HepG2 (cell line): ENCODE measurements around the gene MYOF. TPM values are rescaled to one million over a fixed set of nuclear protein-coding genes. Genes with fewer than 3 reads are reported as not detected.

Experiments used
- ATAC-seq: fragments of 200-7000 bp; cut with Tn5 transposase; 3 replicates; pipeline ENCODE4 v1.9.1; 2020; ENCODE audit warnings: mild to moderate bottlenecking, moderate library complexity
- BruUV-seq: library from RNA; stranded (reverse); fragments of 400-500 nt; replicated peaks from 2 replicates; lab custom pipeline; 2021; lab: Mats Ljungman, UMichigan
- CTCF ChIA-PET: fragments of 300-600 bp; formaldehyde crosslinking; extraction: SDS; loops from one replicate; lab custom pipeline; 2021; ENCODE audit warnings: low total read pairs, inconsistent platforms, low intra/inter-chr PET ratio; lab: Yijun Ruan, JAX
- POLR2A ChIA-PET: fragments of 350-600 bp; sonication (Branson Sonifier 250); formaldehyde crosslinking; loops from one replicate; lab custom pipeline; 2020; ENCODE audit warnings: antibody characterized with exemption, inconsistent platforms; lab: Yijun Ruan, JAX
- DNase-seq: peaks from one replicate; pipeline ENCODE4 v3.0.0-alpha.2; 2015; ENCODE audit warnings: low spot score
- FAIRE-seq: peaks from 3 replicates; lab custom pipeline; 2011; peaks lifted over from hg19 to GRCh38; lab: Jason Lieb, UNC
- H2AFZ ChIP-seq: one replicate; pipeline ENCODE4 v1.6.1; 2011; ENCODE audit warnings: low read length, inconsistent platforms
- H3K27ac ChIP-seq: fragments of 300-600 bp; 3 replicates; pipeline ENCODE4 v1.8.0; 2011; ENCODE audit warnings: mixed run types, mild to moderate bottlenecking, mixed read lengths, low read length, inconsistent platforms; ENCODE audit not compliant: insufficient read depth; ENCODE audit errors: extremely low read length
- H3K27me3 ChIP-seq, 2 experiments: fragments of 200-600 bp in 1 of 2; 2 replicates in 1 of 2; 3 replicates in 1 of 2; pipeline versions ENCODE4 v1.6.0 to v1.8.0; 2011; ENCODE audit warnings: low read length in 2 of 2, mild to moderate bottlenecking in 2 of 2, moderate library complexity in 2 of 2, inconsistent platforms in 1 of 2; ENCODE audit not compliant: insufficient read depth in 2 of 2, control insufficient read depth in 1 of 2
- H3K36me3 ChIP-seq, 2 experiments: fragments of 200-600 bp in 1 of 2; replicated peaks in 1 of 2; 2 replicates in 1 of 2; 3 replicates in 1 of 2; pipeline versions ENCODE4 v1.5.1 to v1.8.0; 2011; ENCODE audit warnings: low read length in 2 of 2, inconsistent platforms in 1 of 2; ENCODE audit not compliant: insufficient read depth in 2 of 2, control insufficient read depth in 1 of 2
- H3K4me1 ChIP-seq: 2 replicates; pipeline ENCODE4 v1.5.1; 2012; ENCODE audit warnings: low read length, inconsistent platforms; ENCODE audit not compliant: insufficient read depth
- H3K4me2 ChIP-seq: 2 replicates; pipeline ENCODE4 v1.6.0; 2011; ENCODE audit warnings: low read depth, low read length, inconsistent platforms
- H3K4me3 ChIP-seq, 3 experiments: fragments of 200-600 bp in 1 of 3; sonication (generic), shearing (Covaris generic) in 1 of 3; replicated peaks in 1 of 3; 2 replicates each; pipeline ENCODE4 v1.5.1; 2011 to 2016; ENCODE audit warnings: low read length in 3 of 3, inconsistent platforms in 2 of 3, low read depth in 2 of 3, mild to moderate bottlenecking in 2 of 3, control low read depth in 1 of 3, mixed read lengths in 1 of 3; ENCODE audit not compliant: insufficient read depth in 1 of 3
- H3K79me2 ChIP-seq: one replicate; pipeline ENCODE4 v1.6.1; 2011; ENCODE audit warnings: low read length, inconsistent platforms; ENCODE audit not compliant: insufficient read depth
- H3K9ac ChIP-seq: 2 replicates; pipeline ENCODE4 v1.6.0; 2011; ENCODE audit warnings: mild to moderate bottlenecking, low read depth, low read length, inconsistent platforms; ENCODE audit not compliant: insufficient read depth
- H3K9me3 ChIP-seq: 2 replicates; pipeline ENCODE4 v1.5.1; 2012; ENCODE audit warnings: mild to moderate bottlenecking, low read length
- H4K20me1 ChIP-seq: 2 replicates; pipeline ENCODE4 v1.6.0; 2011; ENCODE audit warnings: inconsistent platforms, mild to moderate bottlenecking, low read length, moderate library complexity; ENCODE audit not compliant: insufficient read depth
- ATF1 ChIP-seq: IDR thresholded peaks from 2 replicates; pipeline ENCODE4 v1.6.1; 2016; ENCODE audit warnings: mild to moderate bottlenecking, control low read depth
- CEBPB ChIP-seq: IDR thresholded peaks from 2 replicates; pipeline ENCODE4 v1.6.1; 2011; ENCODE audit warnings: low read depth, low read length, improper control_type of control experiment, borderline replicate concordance
- DPF2 ChIP-seq: sonication (generic); formaldehyde crosslinking; IDR thresholded peaks from 2 replicates; pipeline ENCODE4 v1.4.0; 2020; ENCODE audit warnings: mild to moderate bottlenecking, low read depth, missing genetic modification reagents, borderline replicate concordance
- KLF13 ChIP-seq: sonication (generic); formaldehyde crosslinking; IDR thresholded peaks from 2 replicates; pipeline ENCODE4 v1.4.0; 2020; ENCODE audit warnings: mild to moderate bottlenecking, missing genetic modification reagents
- NONO ChIP-seq, 2 experiments: fragments of 450-650 bp in 1 of 2; sonication (generic) in 1 of 2; formaldehyde crosslinking in 1 of 2; IDR thresholded peaks in 1 of 2; conservative IDR thresholded peaks in 1 of 2; 2 replicates each; pipeline versions ENCODE4 v1.6.1 to v1.8.0; 2017 to 2022; ENCODE audit warnings: mild to moderate bottlenecking in 1 of 2, missing genetic modification reagents in 1 of 2, moderate library complexity in 1 of 2
- PAF1 ChIP-seq: IDR thresholded peaks from 2 replicates; pipeline ENCODE4 v1.6.1; 2016; ENCODE audit warnings: missing genetic modification reagents, missing compliant biosample characterization
- ZBTB49 ChIP-seq: sonication (generic); formaldehyde crosslinking; IDR thresholded peaks from 2 replicates; pipeline ENCODE4 v1.4.0; 2020; ENCODE audit warnings: missing genetic modification reagents, borderline replicate concordance
- ZNF510 ChIP-seq: sonication (generic); formaldehyde crosslinking; IDR thresholded peaks from 2 replicates; pipeline ENCODE4 v1.4.0; 2020; ENCODE audit warnings: low read depth, mild to moderate bottlenecking, missing genetic modification reagents
- WGBS: methylation state at CpG from one replicate; pipeline ENCODE4 v1.1.6; 2017; ENCODE audit warnings: low lambda C conversion rate; 5-methylcytosine and 5-hydroxymethylcytosine counted together
- in situ Hi-C: cut with HindIII; loops from 2 replicates; pipeline ENCODE4 v1.10.0; 2017; ENCODE audit warnings: low pct_unique_long_range_greater_than_20kb; ENCODE audit not compliant: extremely low pct_ligation_motif_present
- intact Hi-C: fragments of 100-400 bp; cut with micrococcal nuclease; formaldehyde crosslinking; loops from one replicate; pipeline ENCODE4 v1.10.0; 2022; ENCODE audit not compliant: unreplicated experiment
- polyA plus RNA-seq, 8 experiments: library from polyadenylated mRNA; depleted of rRNA in 3 of 8; stranded (reverse) in 7 of 8; unstranded in 1 of 8; fragments of >200 nt; fragmentation: Illumina TruSeq in 4 of 8; extraction: Trizol in 4 of 8; gene quantifications; 2 replicates each; pipeline versions ENCODE4 v1.2.1 to v1.2.3, GENCODE V29; 2011 to 2016; ENCODE audit warnings: low read depth in 4 of 8, missing spikeins in 1 of 8, mixed read lengths in 1 of 8; ENCODE audit not compliant: insufficient read depth in 1 of 8
- total RNA-seq, 5 experiments: library from RNA; depleted of rRNA; stranded (reverse); fragments of >200 nt; fragmentation: Illumina TruSeq; extraction: Trizol; gene quantifications; 2 replicates each; pipeline ENCODE4 v1.2.3, GENCODE V29; 2016; ENCODE audit warnings: low read depth in 1 of 5

Gene MYOF
- total and polyA plus RNA-seq, 2 of the 13 experiments (the other 11 are each of a cell fraction or from before 2014, with no cell fraction given): 0.18 to 0.42 TPM

DNA sequence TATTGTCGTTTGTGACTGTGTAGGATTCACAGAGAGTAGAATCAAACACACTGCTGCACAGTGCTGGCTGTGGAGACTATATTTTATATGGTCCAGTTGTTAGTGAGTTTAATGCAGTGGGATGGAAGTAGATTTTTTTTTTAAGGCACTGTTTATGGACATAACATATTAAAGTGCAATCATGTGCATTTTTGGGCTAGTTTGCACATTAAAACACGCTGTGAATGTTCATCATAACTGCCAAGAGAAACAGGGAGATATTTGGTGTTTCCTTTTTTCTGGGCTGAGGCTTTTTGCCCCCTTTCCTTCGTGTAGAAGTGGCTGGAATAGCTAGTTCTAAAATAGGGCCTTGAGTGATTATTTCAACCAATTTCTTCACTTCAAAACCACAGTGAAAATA, 139.2 kb downstream of the MYOF start:
- H3K27me3 ChIP-seq: no peaks in the 10 kb centered on the region
- no peaks in the 10 kb centered on the region for H4K20me1 ChIP-seq
- no peak overlapping the region for H3K4me3 ChIP-seq
- H3K36me3 ChIP-seq: no peaks in the 10 kb centered on the region
- no peaks in the 10 kb centered on the region for H3K4me1 ChIP-seq
- H3K27ac ChIP-seq: no peak overlapping the region
- WGBS: 24% methylated on average over 3 of the region's 3 CpGs
- H3K9ac ChIP-seq: no peak overlapping the region
- DNase-seq: no peak
- BruUV-seq: no TSS peak
- in situ Hi-C loops: no loop called here
- H3K9me3 ChIP-seq: no peaks in the 10 kb centered on the region
- ChIA-PET POLR2A (no interaction called here), CTCF (no interaction called here)
- no peak for FAIRE-seq
- H3K4me2 ChIP-seq: no peak overlapping the region
- H2AFZ ChIP-seq: no peak overlapping the region
- no peaks in the 10 kb centered on the region for H3K79me2 ChIP-seq
- no peak for ATAC-seq
- intact Hi-C loops: no loop called here
- no peak for TF ChIP-seq KLF13
- TF ChIP-seq ZBTB49 (CRISPR knock-in tag): no peak
- no peak for TF ChIP-seq NONO (IDR thresholded peaks at IDR 0.05)
- no peak for TF ChIP-seq NONO (CRISPR knock-in tag; conservative IDR thresholded peaks at IDR 0.05)
- no peak for TF ChIP-seq ATF1
- no peak for TF ChIP-seq ZNF510
- TF ChIP-seq PAF1 (CRISPR knock-in tag): no peak

GRCh38 chr10:93342366-93342765, 139.8 kb downstream of the MYOF start:
- CTCF ChIA-PET: no interaction called here
- POLR2A ChIA-PET: no interaction called here
- no peak overlapping the region for H3K27ac ChIP-seq
- H3K79me2 ChIP-seq: no peaks in the 10 kb centered on the region
- H4K20me1 ChIP-seq: no peaks in the 10 kb centered on the region
- BruUV-seq: no TSS peak
- no peaks in the 10 kb centered on the region for H3K4me1 ChIP-seq
- H3K4me2 ChIP-seq: no peak overlapping the region
- intact Hi-C loops (no loop called here), in situ Hi-C loops (no loop called here)
- H2AFZ ChIP-seq: no peak overlapping the region
- H3K9me3 ChIP-seq: no peaks in the 10 kb centered on the region
- H3K36me3 ChIP-seq: no peaks in the 10 kb centered on the region
- no peak for DNase-seq
- no peak for FAIRE-seq
- WGBS: 33% methylated on average over 4 of the region's 4 CpGs
- TF ChIP-seq DPF2 (CRISPR knock-in tag) (no peak), CEBPB (peak; percentile 32; the same call in 1 of the 2 replicates)
- H3K4me3 ChIP-seq: no peak overlapping the region
- H3K9ac ChIP-seq: no peak overlapping the region
- H3K27me3 ChIP-seq: no peaks in the 10 kb centered on the region
- no peak for ATAC-seq
